ENCODE measurements around the gene CNDP1. TPM values are rescaled to one million over a fixed set of nuclear protein-coding genes. Genes with fewer than 3 reads are reported as not detected.

Gene CNDP1, protein sequence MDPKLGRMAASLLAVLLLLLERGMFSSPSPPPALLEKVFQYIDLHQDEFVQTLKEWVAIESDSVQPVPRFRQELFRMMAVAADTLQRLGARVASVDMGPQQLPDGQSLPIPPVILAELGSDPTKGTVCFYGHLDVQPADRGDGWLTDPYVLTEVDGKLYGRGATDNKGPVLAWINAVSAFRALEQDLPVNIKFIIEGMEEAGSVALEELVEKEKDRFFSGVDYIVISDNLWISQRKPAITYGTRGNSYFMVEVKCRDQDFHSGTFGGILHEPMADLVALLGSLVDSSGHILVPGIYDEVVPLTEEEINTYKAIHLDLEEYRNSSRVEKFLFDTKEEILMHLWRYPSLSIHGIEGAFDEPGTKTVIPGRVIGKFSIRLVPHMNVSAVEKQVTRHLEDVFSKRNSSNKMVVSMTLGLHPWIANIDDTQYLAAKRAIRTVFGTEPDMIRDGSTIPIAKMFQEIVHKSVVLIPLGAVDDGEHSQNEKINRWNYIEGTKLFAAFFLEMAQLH
- not detected for total RNA-seq
- long read RNA-seq: 0 reads

DNA sequence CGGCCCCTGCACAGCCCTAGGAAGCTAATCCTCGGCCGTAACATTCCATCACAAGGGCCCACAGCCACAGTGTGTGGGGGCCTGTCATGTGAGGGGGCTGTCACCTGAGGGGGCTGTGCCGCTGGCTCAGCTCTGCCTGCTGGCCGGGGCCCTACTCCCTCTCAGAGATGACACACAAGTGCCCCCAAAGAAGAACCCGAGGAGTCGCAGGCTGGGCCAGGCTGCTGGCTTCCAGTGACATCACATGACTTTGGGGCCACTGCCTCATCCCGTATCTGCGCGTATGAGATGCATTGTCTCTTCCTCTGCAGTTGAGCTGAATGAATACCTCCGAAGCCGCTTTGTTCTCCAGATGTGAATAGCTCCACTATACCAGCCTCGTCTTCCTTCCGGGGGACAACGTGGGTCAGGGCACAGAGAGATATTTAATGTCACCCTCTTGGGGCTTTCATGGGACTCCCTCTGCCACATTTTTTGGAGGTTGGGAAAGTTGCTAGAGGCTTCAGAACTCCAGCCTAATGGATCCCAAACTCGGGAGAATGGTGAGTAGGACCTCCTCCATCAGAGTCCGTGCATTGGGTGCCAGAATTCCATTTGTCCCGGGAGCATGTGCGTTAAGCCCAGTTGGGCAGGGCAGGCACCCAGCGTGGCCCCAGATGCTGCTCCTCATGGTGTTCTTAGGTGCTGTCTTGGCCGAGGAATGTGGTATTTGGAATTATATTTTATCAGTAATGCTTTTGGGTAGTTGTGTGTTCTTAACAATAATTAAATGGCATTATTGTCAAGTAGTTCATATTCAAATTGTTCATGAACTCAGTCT lies at the start of gene CNDP1:
CNDP1 (plus strand) TSS at position 351 of the 820 bp plus-strand sequence; CDS start at position 519, 168 bp downstream.
- intact Hi-C loops (cut with DNase I): no loop called here
- DNase-seq: no peak
- no peak for ATAC-seq

DNA sequence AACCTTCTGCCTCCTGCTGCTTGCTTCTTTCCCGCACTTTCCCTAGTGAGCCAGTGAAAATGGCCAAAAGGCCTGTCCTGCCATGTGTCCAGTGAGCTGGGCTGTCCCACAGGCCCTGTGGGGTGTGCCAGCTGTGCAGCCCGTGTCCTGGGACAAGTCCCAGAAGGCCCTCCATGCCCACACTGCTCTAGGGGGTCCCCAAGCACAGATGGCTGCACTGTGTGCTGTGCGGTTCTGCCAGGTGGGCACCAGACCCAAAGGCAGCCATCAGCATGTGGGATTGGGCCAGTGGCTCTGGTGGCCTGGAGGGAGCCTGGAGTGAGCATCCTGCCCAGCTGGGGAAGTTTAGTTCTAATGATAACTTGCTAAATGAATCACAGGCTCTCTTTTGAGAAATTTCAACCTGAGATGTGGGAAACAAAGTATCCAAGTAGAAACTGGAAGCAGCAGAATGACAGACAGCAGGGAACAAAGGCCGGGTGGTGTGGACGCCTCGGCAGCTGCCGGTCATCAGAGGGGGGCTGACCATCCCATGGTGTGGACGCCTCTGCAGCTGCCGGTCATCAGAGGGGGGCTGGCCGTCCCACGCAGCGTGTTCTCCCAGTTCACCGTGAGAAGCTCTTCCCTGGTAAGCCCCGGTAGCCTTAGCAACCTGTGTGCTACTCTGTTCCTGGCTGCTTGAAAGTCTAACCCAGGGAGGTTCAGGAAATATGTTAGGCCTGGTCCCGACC lies 48.0 kb upstream of the CNDP1 start:
- intact Hi-C loops (cut with DNase I): no loop called here
- DNase-seq (no peak), ATAC-seq (peak in 1 of 2 donors; percentile 19)

DNA sequence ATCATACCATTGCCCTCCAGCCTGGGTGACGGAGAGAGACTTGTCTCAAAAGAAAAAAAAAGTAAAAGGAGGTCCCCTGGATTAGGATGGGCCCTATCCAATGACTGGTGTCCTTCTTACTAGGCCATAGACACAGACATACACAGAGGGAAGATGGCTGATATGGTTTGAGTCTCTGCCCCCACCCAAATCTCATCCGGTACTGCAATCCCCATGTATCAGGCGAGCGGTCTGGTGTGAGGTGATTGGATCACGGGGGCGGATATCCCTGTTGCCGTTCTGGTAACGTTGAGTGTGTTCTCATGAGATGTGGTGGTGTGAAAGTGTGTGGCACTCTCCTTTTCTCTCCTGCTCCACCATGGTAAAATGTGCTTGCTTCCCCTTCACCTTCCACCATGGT lies 45.9 kb upstream of the CNDP1 start:
- intact Hi-C loops (cut with DNase I): no loop called here
- no peak for DNase-seq
- ATAC-seq: no peak

GRCh38 chr18:74488864-74489263 lies 45.4 kb upstream of the CNDP1 start:
- DNase-seq: no peak
- no peak for ATAC-seq
- intact Hi-C loops (cut with DNase I): no loop called here

DNA sequence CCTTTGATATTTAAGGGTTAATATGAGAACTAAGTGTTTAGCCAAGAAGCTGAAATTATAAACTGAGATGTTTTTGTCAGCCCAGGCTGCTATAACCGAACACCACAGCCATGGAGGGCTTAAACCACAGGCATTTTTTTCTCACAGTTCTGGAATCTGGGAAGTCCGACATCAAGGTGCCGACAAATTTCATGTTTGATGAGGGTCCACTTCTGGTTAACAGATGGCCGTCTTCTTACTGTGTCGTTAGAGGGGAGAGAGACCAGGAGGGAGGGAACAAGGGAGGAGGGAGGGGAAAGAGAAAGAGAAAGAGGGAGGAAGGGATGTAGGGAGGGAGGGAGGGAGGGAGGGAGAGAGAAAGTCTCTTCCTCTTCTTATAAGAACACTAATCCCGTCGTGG lies 44.6 kb upstream of the CNDP1 start:
- DNase-seq (no peak), ATAC-seq (no peak)
- intact Hi-C loops (cut with DNase I): loop anchor here in 1 of 2 donors (5.0 to 10.0 kb wide), 2 partner anchors 55 to 137 kb away; no protein-coding TSS in a partner anchor

DNA sequence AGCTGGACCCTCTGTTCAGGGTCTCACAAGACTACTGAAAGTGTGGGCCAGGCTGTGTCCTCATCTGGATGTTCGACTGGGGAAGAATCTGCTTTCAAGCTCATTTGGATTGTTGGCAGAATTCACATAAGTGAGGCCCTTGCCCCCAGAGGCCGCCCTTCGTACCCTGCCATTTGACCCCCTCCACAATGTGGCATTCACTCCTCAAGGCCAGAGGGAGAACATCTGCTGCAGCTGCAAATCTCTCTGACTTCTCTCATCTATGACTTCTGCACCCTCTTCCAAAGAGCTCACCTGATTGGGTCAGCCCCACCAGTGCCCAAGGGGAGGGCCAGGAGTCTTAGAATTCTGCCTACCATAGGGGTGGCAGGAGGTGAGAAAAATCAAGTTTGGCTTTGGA lies 42.0 kb upstream of the CNDP1 start:
- intact Hi-C loops (cut with DNase I): loop anchor here in 1 of 2 donors (5.0 to 10.0 kb wide), 2 partner anchors 53 to 140 kb away; no protein-coding TSS in a partner anchor
- no peak for ATAC-seq
- DNase-seq: no peak

DNA sequence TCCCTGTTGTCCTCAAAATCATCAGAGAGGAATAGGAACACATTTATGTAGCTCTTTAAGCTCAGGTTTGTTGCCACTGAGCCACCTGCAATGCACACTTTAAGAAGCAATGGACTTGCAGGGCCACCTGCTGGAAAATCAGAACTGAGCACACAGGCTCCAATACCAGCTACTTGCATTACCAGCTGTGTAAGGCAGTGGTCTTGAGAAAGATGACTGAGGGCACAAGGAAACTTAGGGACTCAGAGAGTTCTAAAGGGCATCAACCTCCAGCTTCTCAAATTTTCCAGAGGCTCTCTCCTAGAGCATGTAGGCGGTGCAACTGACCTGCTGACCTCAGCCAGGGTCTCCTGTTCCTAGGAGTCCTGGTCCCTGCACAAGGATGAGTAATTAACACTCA lies 40.6 kb upstream of the CNDP1 start:
- intact Hi-C loops (cut with DNase I): loop anchor here in 1 of 2 donors (5.0 to 10.0 kb wide), 2 partner anchors 51 to 141 kb away; no protein-coding TSS in a partner anchor
- DNase-seq (no peak), ATAC-seq (no peak)

- ATAC-seq (no peak), DNase-seq (no peak)
- intact Hi-C loops (cut with DNase I): loop anchor here in 1 of 2 donors (5.0 to 10.0 kb wide), 2 partner anchors 50 to 142 kb away; no protein-coding TSS in a partner anchor
These were observed 39.8 kb upstream of the CNDP1 start for GRCh38 chr18:74494514-74494913.

- intact Hi-C loops (cut with DNase I): loop anchor here (1.0 to 10.0 kb wide), 3 partner anchors 49 to 144 kb away; no protein-coding TSS in a partner anchor
- peak; percentile 97 to 98 for ATAC-seq
- peak; percentile 100 for DNase-seq
These were observed 38.5 kb upstream of the CNDP1 start, which contains the start of gene CNDP2 for GRCh38 chr18:74495581-74496507. Gene CNDP2 (plus strand): TSS chr18:74496363. CDS start chr18:74499974, 3,611 bp downstream.

- peak; percentile 75 for DNase-seq
- intact Hi-C loops (cut with DNase I): loop anchor here (5.0 to 10.0 kb wide), 2 partner anchors 48 to 56 kb away; no protein-coding TSS in a partner anchor
- ATAC-seq: peak; percentile 44 to 73
These were observed 37.6 kb upstream of the CNDP1 start for GRCh38 chr18:74496508-74497323.

- intact Hi-C loops (cut with DNase I): loop anchor here (5.0 to 10.0 kb wide), 2 partner anchors 48 to 55 kb away; no protein-coding TSS in a partner anchor
- ATAC-seq (no peak), DNase-seq (no peak)
These were observed 37.0 kb upstream of the CNDP1 start for GRCh38 chr18:74497324-74497676.

DNA sequence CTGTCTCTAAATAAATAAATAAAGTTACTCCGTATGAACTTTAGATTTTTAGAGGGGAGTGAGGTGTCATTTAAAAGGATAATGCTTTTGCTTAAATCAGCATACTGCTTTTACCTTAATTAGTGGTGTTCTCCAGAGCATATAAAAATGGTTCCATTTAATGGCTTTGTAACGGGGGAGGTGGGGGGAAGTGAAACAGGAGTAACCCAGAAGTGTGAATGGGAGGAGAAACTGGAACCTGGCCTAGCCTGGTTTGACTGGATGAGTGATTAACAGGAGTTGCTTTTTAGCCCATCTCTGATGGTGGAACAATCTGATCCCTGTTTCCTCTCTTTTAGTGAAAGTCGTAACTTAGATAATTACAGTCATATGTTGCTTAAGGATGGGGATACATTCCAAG lies 36.5 kb upstream of the CNDP1 start:
- intact Hi-C loops (cut with DNase I): loop anchor here (5.0 to 10.0 kb wide), 2 partner anchors 47 to 55 kb away; no protein-coding TSS in a partner anchor
- DNase-seq (no peak), ATAC-seq (no peak)

DNA sequence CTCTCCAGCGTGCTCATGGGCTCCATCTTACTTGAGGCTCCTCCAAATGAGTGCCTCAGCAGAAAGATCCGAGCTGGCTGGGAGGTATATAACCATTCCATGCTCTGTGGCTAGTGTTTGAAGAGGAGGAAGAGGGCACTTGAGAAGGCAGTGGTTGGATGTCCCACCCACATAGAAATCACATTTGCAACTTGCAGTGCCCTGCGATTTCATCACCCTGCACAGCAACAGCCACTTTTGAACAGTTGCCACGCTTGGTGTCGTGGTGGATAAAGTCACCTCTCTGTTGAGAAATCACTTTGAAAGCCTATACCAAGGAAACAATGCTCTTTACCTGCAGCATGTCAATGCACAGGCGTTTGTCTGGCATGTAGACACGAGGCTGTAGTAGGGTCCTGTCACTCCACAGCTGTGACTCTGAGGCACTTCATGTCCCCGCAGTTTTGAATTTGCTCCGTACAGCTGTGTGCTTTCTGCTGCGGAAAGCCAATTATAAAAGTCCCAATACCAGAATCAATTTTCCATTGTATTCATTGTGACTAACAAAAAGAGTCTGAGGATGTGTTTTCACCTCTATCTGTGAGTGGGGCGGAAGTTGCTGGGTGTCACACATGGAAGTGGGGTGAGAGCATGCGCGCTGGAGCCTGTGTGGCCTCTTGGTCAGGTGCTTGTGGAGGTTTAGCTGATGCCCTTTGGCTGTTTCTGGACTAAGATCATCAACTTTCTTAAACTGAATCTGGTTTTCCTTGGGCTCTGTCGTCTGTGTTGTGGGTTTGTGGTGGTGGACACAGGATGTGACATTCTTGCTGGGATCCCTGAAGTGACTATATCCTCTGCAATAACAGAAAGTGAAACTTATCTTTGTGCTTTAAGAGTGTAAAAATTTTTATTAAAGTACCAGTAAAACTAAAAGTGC lies 35.3 kb upstream of the CNDP1 start:
- DNase-seq: peak; percentile 50
- intact Hi-C loops (cut with DNase I): loop anchor here (5.0 to 10.0 kb wide), 2 partner anchors 46 to 53 kb away; no protein-coding TSS in a partner anchor
- ATAC-seq: no peak

- ATAC-seq (peak in 1 of 2 donors; percentile 14), DNase-seq (peak; percentile 81)
- intact Hi-C loops (cut with DNase I): loop anchor here (5.0 to 10.0 kb wide), 2 partner anchors 45 to 53 kb away; no protein-coding TSS in a partner anchor
These were observed 34.7 kb upstream of the CNDP1 start for GRCh38 chr18:74499633-74500032.

DNA sequence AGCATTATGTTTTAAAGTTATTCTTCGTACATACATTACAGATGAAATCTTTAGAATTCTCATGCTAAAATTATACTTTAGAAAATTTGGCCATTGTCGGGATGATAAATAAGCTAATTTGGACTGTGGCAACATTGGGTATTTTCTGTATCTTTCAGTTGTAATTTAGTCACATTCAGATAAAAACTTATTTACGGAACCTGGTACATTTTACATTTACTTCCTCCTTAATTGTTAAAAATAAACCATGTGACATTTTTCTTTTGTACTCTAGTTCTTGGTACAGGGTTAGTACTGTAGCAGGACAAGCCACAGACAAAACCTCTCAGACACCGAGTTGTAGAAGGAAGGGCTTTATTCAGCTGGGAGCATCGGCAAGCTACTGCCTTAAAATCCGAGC lies 33.9 kb upstream of the CNDP1 start:
- intact Hi-C loops (cut with DNase I): no loop called here

More for the DNA sequence above, 33.9 kb upstream of the CNDP1 start:
- no peak for DNase-seq
- ATAC-seq: no peak
